Subcutaneous preadipocyte (primary cell): ENCODE data around the gene HOMER3. TPM values are rescaled to one million over a fixed set of nuclear protein-coding genes. Genes with fewer than 3 reads are reported as not detected.

ENCODE experiments used
- total RNA-seq: library from RNA; depleted of rRNA; stranded (reverse); fragments of >200 nt; gene quantifications from 2 replicates; pipeline ENCODE4 v1.2.3, GENCODE V29; 2012

The HOMER3 gene
- total RNA-seq = 48.1 and 55.3 TPM in 2 replicates

DNA sequence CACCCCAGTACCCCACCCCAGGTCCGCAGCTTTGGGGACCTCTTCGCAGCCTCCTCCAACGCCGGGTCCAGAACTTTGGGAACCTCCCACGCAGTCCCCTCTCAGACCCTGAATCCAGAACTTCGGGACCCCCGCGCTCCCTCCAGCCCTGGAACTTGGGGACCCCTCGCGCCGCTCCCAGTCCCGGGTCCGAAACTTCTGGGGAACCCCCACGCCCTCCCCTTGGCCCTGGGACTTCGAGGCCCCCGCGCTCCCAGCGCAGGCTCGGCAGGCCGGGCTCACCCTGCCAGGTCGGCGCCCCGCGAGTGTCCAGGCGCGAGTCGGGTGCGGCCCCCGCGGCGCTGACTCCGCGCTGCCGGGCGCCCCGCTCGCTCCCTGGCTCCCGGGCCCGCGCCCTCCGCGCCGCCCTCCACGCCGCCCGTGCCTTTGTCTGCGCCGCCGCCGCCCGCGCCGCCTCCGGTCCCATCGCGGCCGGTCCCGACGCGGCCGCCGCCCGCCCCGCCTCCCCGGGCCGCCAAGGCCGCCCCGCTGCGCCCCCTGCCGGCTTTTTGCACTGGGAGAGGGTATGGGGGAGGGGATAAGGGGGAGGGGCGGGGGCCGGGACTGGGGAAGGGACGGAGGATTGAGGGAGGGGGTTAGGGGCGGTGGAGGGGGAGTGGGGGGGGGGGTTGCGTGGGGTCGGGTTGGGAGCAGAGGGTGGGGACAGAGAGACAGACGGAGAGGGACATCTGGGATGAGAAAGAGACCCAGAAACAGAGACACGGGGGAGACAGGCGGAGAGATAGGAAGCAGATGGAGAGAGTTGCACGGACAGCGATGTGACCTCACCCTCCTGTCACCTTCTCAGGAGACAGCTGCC is at the start of gene HOMER3:
Gene HOMER3, minus strand, starts transcription at position 449 of the 859 bp plus-strand sequence. CDS start 2,235 bp downstream, outside the sequence.

DNA sequence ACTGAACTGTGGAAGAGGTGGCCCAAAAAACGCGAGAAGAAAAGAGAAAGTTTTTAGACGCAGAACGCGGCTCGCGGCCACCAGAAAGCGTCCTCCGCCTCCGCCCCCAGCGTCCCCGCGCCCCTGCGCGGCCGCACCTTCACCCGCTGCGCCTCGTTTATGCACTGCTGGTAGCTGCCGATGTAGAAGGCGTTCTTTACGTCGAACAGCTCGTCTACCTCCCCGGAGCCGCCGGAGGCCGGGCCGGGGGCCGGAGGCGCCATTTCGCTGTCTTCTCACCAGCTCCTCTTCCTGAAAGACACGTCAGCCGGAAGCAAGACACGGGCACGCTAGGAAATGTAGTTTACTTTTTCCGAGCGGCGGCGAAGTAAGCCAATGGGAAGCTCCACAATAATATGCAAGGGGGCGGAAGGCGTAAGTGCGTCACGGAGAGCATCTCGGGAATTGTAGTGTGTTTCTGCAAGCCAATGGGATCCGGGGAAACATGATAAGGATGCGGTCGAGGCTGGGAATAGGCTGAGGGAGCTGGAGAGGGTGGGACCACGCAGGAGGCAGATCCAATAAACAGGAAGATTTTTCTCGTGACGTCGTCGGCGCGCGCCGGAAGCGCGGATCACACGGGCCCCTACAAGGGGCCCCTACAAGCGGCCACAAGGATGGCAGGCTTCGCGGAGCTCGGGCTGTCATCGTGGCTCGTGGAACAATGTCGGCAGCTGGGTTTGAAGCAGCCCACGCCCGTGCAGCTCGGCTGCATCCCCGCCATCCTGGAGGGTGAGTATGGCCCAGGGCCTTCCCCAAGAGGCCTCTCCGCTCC is 21.7 kb downstream of the HOMER3 start, which contains the start of the genes COPE and DDX49:
Gene COPE, minus strand, starts transcription at position 302 of the 814 bp plus-strand sequence. Its CDS starts 39 bp downstream, at position 263.
Gene DDX49, plus strand, starts transcription at position 630 of the 814 bp plus-strand sequence. Its CDS starts 27 bp downstream, at position 657.

DNA sequence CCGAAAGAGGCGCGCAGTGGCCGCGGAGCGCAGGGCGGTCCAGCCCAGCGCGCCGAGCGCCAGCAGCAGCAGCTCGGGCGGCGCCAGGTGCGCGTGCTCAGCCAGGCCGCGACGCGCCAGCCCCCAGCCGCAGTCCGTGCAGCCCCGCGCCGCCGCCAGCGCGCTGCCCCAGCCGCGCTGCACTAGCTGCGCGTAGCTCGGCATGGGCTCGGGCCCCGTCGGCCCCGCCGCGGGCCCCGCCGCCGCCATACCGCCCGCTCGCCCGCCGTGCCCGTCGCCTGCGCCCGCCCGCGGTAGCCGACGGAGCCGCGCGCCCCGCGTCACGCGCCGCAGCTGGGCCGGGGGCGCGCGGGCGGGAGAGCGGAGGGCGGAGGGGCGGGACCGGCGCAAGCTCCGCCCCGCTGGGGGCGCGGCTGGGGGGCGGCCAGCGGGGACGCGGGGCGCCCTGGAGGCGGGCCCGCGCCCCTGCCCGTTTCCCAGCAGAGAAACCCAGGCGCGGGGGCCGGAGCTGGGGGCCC is 45.1 kb downstream of the HOMER3 start, which contains the start of gene CERS1:
Gene CERS1, minus strand, starts transcription at position 335 of the 518 bp plus-strand sequence. Its CDS starts 86 bp downstream, at position 249.

Other genes starting within 250 kb of the HOMER3 start
- 0.20 and 0.37 TPM in 2 replicates for gene COMP, start 149.9 kb downstream of the HOMER3 start, total RNA-seq
- gene UPF1, start 109.3 kb downstream of the HOMER3 start, total RNA-seq = 49.6 and 60.6 TPM in 2 replicates
- gene CERS1, start 45.1 kb downstream of the HOMER3 start, total RNA-seq = 1.5 and 1.6 TPM in 2 replicates
- 189 and 283 TPM in 2 replicates for gene COPE, start 21.8 kb downstream of the HOMER3 start, total RNA-seq
- 56.3 and 63.6 TPM in 2 replicates for gene DDX49, start 21.5 kb downstream of the HOMER3 start, total RNA-seq
- 28.3 and 42.8 TPM in 2 replicates for gene SUGP2, start 92.3 kb upstream of the HOMER3 start, total RNA-seq
- 50.4 and 54.7 TPM in 2 replicates for gene ARMC6, start 92.4 kb upstream of the HOMER3 start, total RNA-seq
- 4.0 and 4.9 TPM in 2 replicates for gene SLC25A42, start 122.8 kb upstream of the HOMER3 start, total RNA-seq
- 24.8 and 25.0 TPM in 2 replicates for gene TMEM161A, start 197.3 kb upstream of the HOMER3 start, total RNA-seq
- gene MEF2B, start 229.0 kb upstream of the HOMER3 start, total RNA-seq = not detected in 2 replicates